ENCODE results near the gene HNF1A. TPM values are rescaled to one million over a fixed set of nuclear protein-coding genes. Genes with fewer than 3 reads are reported as not detected.

The HNF1A gene
- total and polyA plus RNA-seq, 10 of the 15 experiments (the other 5 are each of a cell fraction or from before 2014, with no cell fraction given), result 0.10 TPM; not detected in 9

- Histone ChIP-seq H3K27ac (ENCODE audit: control insufficient read depth, insufficient read depth) (no peak overlapping the region), H3K4me1 (ENCODE audit: control insufficient read depth, insufficient read depth, low read length) (no peaks in the 10 kb centered on the region), H3K4me2 (ENCODE audit: control insufficient read depth, insufficient read depth) (no peak overlapping the region), H3K79me2 (ENCODE audit: control insufficient read depth, insufficient read depth, low read length) (no peaks in the 10 kb centered on the region), H2AFZ (ENCODE audit: control insufficient read depth, low read depth, low read length) (no peak overlapping the region), H3K9ac (ENCODE audit: control insufficient read depth, insufficient read depth, low read length) (no peak overlapping the region), H4K20me1 (ENCODE audit: control insufficient read depth, insufficient read depth) (no peaks in the 10 kb centered on the region), H3K4me3 (no peak overlapping the region), H3K9me3 (replicated peaks; ENCODE audit: control insufficient read depth, insufficient read depth, low read length) (no peaks in the 10 kb centered on the region), H3K27me3 (replicated peaks in 1 of 2; ENCODE audit: control insufficient read depth in 2 of 2, insufficient read depth in 2 of 2, low read length in 1 of 2) (no peaks in the 10 kb centered on the region), H3K36me3 (ENCODE audit: control insufficient read depth in 2 of 2, insufficient read depth in 2 of 2, low read length in 1 of 2) (peaks cover 10 to 12% of the 10 kb centered on the region in 2 experiments)
- FAIRE-seq (no peak), DNase-seq (ENCODE audit: low read depth, low spot score) (no peak), ATAC-seq (no peak)
- in situ Hi-C loops (cut with MboI), result no loop called here
- BruUV-seq (replicated peaks), result no TSS peak
- SMC1A ChIA-PET (ENCODE audit: uncharacterized antibody, unreplicated experiment), result interaction anchor here (2.1 kb wide), 1 partner anchor 56 kb away, joined by 10 read pairs; no protein-coding TSS in a partner anchor
- CTCF ChIA-PET, result interaction anchor here (0.9 to 1.8 kb wide), 3 partner anchors 54 to 107 kb away, joined by 3 to 6 read pairs (median 4); no protein-coding TSS in a partner anchor
- POLR2A ChIA-PET, result no interaction called here
- intact Hi-C loops (cut with micrococcal nuclease; ENCODE audit: unreplicated experiment), result no loop called here
- no peak for TF ChIP-seq SUPT20H (IDR thresholded peaks at IDR 0.05; ENCODE audit: borderline replicate concordance, control insufficient read depth, low read depth, low read length)
- peak in 1 of 3 experiments; percentile 8; a peak in 1 of 6 replicates for TF ChIP-seq CTCF (IDR thresholded peaks at IDR 0.05 in 2 of 3, conservative IDR thresholded peaks at IDR 0.05 in 1 of 3; ENCODE audit: control insufficient read depth in 2 of 3, extremely low read depth in 1 of 3, insufficient read depth in 1 of 3, low read depth in 3 of 3, low read length in 3 of 3)
- WGBS (ENCODE audit: insufficient coverage, insufficient replicate concordance, low lambda C conversion rate, missing lambda C conversion rate), result 96% methylated on average over 4 of the region's 4 CpGs
- RAD21 ChIA-PET (ENCODE audit: unreplicated experiment), result no interaction called here
Measured at GRCh38 chr12:121003650-121004049, 25.3 kb downstream of the HNF1A start.

GRCh38 chr12:121004253-121004815 lies 26.0 kb downstream of the HNF1A start:
- RAD21 ChIA-PET (ENCODE audit: unreplicated experiment), result interaction anchor here (0.5 to 2.3 kb wide), 3 partner anchors 56 to 97 kb away, joined by 3 to 24 read pairs (median 21); no protein-coding TSS in a partner anchor
- no peaks in the 10 kb centered on the region for H3K4me1 ChIP-seq (ENCODE audit: control insufficient read depth, insufficient read depth, low read length)
- in situ Hi-C loops (cut with MboI), result no loop called here
- intact Hi-C loops (cut with micrococcal nuclease; ENCODE audit: unreplicated experiment), result no loop called here
- ATAC-seq (no peak), FAIRE-seq (no peak), DNase-seq (ENCODE audit: low read depth, low spot score) (no peak)
- no peaks in the 10 kb centered on the region for H3K27me3 ChIP-seq (replicated peaks in 1 of 2; ENCODE audit: control insufficient read depth in 2 of 2, insufficient read depth in 2 of 2, low read length in 1 of 2)
- no peak overlapping the region for H3K27ac ChIP-seq (ENCODE audit: control insufficient read depth, insufficient read depth)
- no peaks in the 10 kb centered on the region for H3K9me3 ChIP-seq (replicated peaks; ENCODE audit: control insufficient read depth, insufficient read depth, low read length)
- no peaks in the 10 kb centered on the region for H3K79me2 ChIP-seq (ENCODE audit: control insufficient read depth, insufficient read depth, low read length)
- H3K9ac ChIP-seq (ENCODE audit: control insufficient read depth, insufficient read depth, low read length), result no peak overlapping the region
- SMC1A ChIA-PET (ENCODE audit: uncharacterized antibody, unreplicated experiment), result interaction anchor here (1.5 to 2.1 kb wide), 4 partner anchors 33 to 57 kb away, joined by 4 to 10 read pairs (median 5); no protein-coding TSS in a partner anchor
- H3K4me3 ChIP-seq, result no peak overlapping the region
- CTCF ChIA-PET, result interaction anchor here (0.9 to 3.3 kb wide), 8 partner anchors 11 to 356 kb away, joined by 3 to 28 read pairs (median 4); no protein-coding TSS in a partner anchor
- H3K36me3 ChIP-seq (ENCODE audit: control insufficient read depth in 2 of 2, insufficient read depth in 2 of 2, low read length in 1 of 2), result peaks cover 10 to 13% of the 10 kb centered on the region in 2 experiments
- H4K20me1 ChIP-seq (ENCODE audit: control insufficient read depth, insufficient read depth), result no peaks in the 10 kb centered on the region
- H2AFZ ChIP-seq (ENCODE audit: control insufficient read depth, low read depth, low read length), result no peak overlapping the region
- 87% methylated on average over 14 of the region's 16 CpGs for WGBS (ENCODE audit: insufficient coverage, insufficient replicate concordance, low lambda C conversion rate, missing lambda C conversion rate)
- POLR2A ChIA-PET, result interaction anchor here (0.7 to 1.9 kb wide), 2 partner anchors 54 to 469 kb away, joined by 3 to 9 read pairs; no protein-coding TSS in a partner anchor
- H3K4me2 ChIP-seq (ENCODE audit: control insufficient read depth, insufficient read depth), result no peak overlapping the region
- no TSS peak for BruUV-seq (replicated peaks)
- TF ChIP-seq FOXM1 (IDR thresholded peaks at IDR 0.05; ENCODE audit: low read depth, low read length) (no peak), HDGF (IDR thresholded peaks at IDR 0.05) (no peak), BRCA1 (IDR thresholded peaks at IDR 0.05; ENCODE audit: low read depth, low read length) (no peak), ZNF384 (IDR thresholded peaks at IDR 0.05; ENCODE audit: borderline replicate concordance, low read depth, low read length) (no peak), POLR2AphosphoS2 (IDR thresholded peaks at IDR 0.05; ENCODE audit: low read depth, low read length) (no peak), TCF12 (IDR thresholded peaks at IDR 0.05; ENCODE audit: low read depth, low read length) (no peak), ZNF687 (IDR thresholded peaks at IDR 0.05) (no peak), FOXK2 (IDR thresholded peaks at IDR 0.05) (no peak), HDAC2 (IDR thresholded peaks at IDR 0.05) (no peak)

Data from GM12878 (cell line).